Large intestine (tissue), 3 donors: Measurements from ENCODE around the gene CDHR4. TPM values are rescaled to one million over a fixed set of nuclear protein-coding genes. Genes with fewer than 3 reads are reported as not detected.
"Not testable (repeated sequence)": the region's sequence is repeated elsewhere in the genome, so short reads cannot be mapped to it uniquely, and the experiment has no call there.

Experiments
- DNase-seq, 2 donors: peaks; one replicate each; pipeline versions ENCODE4 v3.0.0 to v3.0.0-alpha.2; 2013
- H3K27ac ChIP-seq: one replicate; pipeline ENCODE4 v1.5.1; 2013; ENCODE audit warnings: low read length
- H3K27me3 ChIP-seq: 2 replicates; pipeline ENCODE4 v1.6.1; 2013; ENCODE audit warnings: low read length; ENCODE audit not compliant: control insufficient read depth, insufficient read depth
- H3K36me3 ChIP-seq: 2 replicates; pipeline ENCODE4 v1.6.1; 2013; ENCODE audit warnings: low read length; ENCODE audit not compliant: control insufficient read depth, insufficient read depth
- H3K4me1 ChIP-seq: one replicate; pipeline ENCODE4 v1.6.1; 2013; ENCODE audit warnings: low read length; ENCODE audit not compliant: control insufficient read depth, insufficient read depth
- H3K4me3 ChIP-seq: one replicate; pipeline ENCODE4 v1.5.1; 2013; ENCODE audit warnings: low read length
- H3K9me3 ChIP-seq: one replicate; pipeline ENCODE4 v1.6.1; 2013; ENCODE audit warnings: mild to moderate bottlenecking, low read depth, low read length, moderate library complexity; ENCODE audit not compliant: control insufficient read depth
- WGBS: methylation state at CpG from one replicate; pipeline ENCODE4 v1.1.5; 2013; ENCODE audit warnings: low lambda C conversion rate; ENCODE audit not compliant: insufficient coverage; 5-methylcytosine and 5-hydroxymethylcytosine counted together
- polyA plus RNA-seq: library from polyadenylated mRNA; unstranded; fragments of 120-200 nt; gene quantifications from one replicate; pipeline ENCODE4 v1.2.1, GENCODE V29; 2013

Gene CDHR4
- polyA plus RNA-seq, 1 donor: 0.10 TPM

DNA sequence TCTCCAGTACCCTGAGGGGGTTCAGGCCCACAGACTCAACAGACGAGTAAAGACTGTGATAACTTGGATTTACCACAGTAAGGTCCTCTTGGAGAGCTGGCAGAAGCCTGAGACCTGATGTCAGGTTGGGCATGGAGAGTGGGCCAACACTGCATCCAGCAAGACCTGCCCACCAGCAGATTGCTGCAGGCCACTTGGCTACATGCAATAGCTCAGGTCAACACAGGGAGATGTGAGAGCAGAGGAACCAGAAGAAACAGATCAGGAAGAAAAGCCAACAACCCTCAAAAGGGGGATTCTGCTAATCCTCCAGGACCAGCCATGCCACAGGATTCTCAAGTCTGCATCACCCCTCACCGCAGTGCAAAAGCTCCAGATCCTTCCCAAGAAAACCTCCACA lies 11.6 kb downstream of the CDHR4 start:
- Histone ChIP-seq H3K4me3 (no peak overlapping the region), H3K27ac (no peak overlapping the region), H3K27me3 (peaks cover 2% of the 10 kb centered on the region), H3K9me3 (peaks cover 3% of the 10 kb centered on the region), H3K4me1 (peaks cover 13% of the 10 kb centered on the region), H3K36me3 (peaks cover 5% of the 10 kb centered on the region)
- WGBS: no CpG with 5 or more reads among the region's 2 CpGs
- DNase-seq: no peak

DNA sequence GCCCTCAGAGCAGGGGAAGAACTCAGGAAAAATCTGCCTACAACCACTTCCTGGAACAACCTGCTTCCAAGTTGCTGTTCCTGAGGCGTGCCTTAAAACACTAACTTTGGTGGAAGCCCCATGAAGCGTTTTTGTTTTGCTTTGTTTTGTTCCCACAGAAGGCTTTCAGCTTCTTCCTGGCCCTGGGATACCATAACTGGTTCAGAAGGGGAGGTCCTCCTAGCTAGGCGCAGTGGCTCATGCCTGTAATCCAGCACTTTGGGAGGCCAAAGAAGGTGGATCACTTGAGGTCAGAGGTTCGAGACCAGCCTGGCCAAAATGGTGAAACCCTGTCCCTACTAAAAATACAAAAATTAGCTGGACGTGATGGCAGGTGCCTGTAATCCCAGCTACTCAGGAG lies 12.1 kb downstream of the CDHR4 start:
- DNase-seq: no peak
- H3K9me3 ChIP-seq: peaks cover 3% of the 10 kb centered on the region
- H3K27ac ChIP-seq: no peak overlapping the region
- H3K4me1 ChIP-seq: peaks cover 13% of the 10 kb centered on the region
- WGBS: no CpG with 5 or more reads among the region's 5 CpGs
- H3K4me3 ChIP-seq: no peak overlapping the region
- peaks cover 2% of the 10 kb centered on the region for H3K27me3 ChIP-seq
- peaks cover 5% of the 10 kb centered on the region for H3K36me3 ChIP-seq

DNA sequence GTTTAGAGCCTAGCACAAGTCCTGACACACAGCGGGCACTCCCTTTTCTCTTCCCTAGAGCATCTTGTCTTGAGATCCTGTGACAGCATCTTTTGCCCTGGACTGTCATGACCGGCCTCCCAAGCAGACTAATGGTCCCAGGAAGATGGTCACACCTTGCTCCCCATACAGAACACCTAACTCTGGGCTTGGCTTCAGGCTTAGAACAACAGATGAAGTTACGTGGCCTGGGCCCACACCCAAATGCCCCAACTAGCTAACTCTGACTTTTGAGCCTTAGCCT lies 12.6 kb downstream of the CDHR4 start:
- no CpG with 5 or more reads among the region's 3 CpGs for WGBS
- no peak for DNase-seq
- Histone ChIP-seq H3K4me1 (peaks cover 13% of the 10 kb centered on the region), H3K36me3 (peaks cover 9% of the 10 kb centered on the region), H3K27ac (peak overlapping the region; percentile 65), H3K4me3 (peak overlapping the region; percentile 84), H3K9me3 (peaks cover 3% of the 10 kb centered on the region), H3K27me3 (peaks cover 2% of the 10 kb centered on the region)

DNA sequence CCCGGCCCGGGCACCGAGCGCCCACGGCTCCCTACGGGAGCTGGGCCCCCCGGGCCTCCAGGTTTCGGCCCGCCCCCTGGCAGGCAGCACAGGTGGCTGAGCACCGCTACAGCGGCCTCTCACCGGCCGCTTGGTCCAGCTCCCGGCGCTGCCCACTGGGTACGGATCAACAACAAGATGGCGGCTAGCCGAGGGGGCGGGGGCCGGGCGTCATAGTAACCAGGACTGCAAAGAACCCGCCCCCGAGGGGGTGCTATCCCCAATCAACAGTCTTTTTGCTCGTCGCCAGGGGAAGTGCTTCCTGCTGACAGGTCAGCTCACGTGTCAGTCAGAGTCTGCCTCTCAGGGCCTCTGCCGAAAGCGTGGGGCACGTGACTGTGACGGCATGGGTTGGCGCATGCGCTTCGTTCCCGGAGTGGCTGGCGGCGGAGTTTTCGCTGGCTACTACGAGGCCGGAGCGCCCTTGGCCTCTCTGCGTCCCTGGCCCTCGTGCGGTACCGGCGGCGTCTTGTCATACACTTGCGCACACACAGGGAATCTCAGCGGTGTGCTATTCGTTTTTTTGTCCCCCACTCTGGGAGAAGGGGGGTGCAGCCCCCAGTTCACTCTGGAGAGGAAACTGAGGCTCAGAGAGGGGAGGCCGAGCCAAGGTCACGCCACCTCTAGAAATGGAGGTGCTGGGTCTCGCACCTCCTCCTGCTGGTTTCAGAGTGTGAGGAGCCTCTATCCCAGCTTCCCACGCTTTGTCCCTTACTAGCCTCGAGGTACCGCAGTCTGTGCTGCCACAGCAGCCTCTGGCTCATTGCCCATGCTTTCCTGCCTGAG lies 13.1 kb downstream of the CDHR4 start, which contains the start of gene IP6K1:
Gene IP6K1 (minus strand): TSS at position 186 of the 825 bp plus-strand sequence. CDS start 38,502 bp downstream, outside the sequence.
- H3K4me1 ChIP-seq: peaks cover 13% of the 10 kb centered on the region
- whole genome bisulfite sequencing: no CpG with 5 or more reads among the region's 55 CpGs

DNA sequence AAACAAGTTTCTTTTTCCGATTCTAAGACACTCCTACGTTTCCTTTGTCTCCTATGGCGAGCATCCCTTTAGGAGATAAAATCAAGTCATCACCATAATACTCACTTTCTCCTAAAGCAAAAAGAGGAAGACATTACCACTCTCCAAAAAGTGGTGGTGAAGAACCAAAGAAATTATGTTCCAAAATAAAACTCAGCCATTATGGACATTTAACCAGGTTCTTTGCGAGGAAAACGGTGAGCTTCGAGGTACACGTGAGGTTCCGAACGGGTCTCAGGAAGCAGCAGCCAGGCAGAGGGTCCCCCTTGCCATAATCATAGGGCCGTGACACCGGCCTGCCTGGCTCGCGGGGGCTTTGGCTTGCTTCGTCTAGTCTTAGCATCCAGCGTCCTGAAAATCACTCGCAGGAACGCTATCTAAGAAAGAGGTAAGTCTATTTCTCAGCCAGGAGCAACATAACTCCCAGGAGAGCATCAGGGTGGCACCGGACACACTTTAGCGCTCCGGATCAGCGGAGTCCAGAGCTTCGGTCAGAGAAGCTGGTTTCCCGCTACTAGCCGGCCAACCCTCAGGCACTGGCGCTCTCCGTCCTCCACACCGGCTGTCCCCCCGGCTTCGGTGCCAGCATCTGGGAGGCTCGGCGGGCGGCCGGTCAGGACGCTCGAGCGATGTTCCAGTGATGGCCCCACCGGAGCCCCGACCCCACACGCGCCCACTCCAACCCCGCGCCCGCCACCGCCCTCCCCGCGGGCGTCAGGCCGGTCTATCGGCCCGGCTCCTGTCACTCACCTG lies 13.9 kb downstream of the CDHR4 start:
- peaks cover 13% of the 10 kb centered on the region for H3K4me1 ChIP-seq
- H3K27ac ChIP-seq: peak overlapping the region; percentile 88
- no peaks in the 10 kb centered on the region for H3K27me3 ChIP-seq
- WGBS: 41% methylated on average over 3 of the region's 50 CpGs
- H3K9me3 ChIP-seq: peaks cover 3% of the 10 kb centered on the region
- H3K36me3 ChIP-seq: peaks cover 15% of the 10 kb centered on the region
- no peak for DNase-seq
- H3K4me3 ChIP-seq: peak overlapping the region; percentile 84

More for the DNA sequence above, 13.1 kb downstream of the CDHR4 start, which contains the start of gene IP6K1:
- peaks cover 12% of the 10 kb centered on the region for H3K36me3 ChIP-seq
- peaks cover 3% of the 10 kb centered on the region for H3K9me3 ChIP-seq
- peak within 1 kb of the TSS; percentile 84 for H3K4me3 ChIP-seq
- peak within 1 kb of the TSS; percentile 88 for H3K27ac ChIP-seq
- peak; percentile 100 for DNase-seq
- H3K27me3 ChIP-seq: peaks cover 2% of the 10 kb centered on the region

DNA sequence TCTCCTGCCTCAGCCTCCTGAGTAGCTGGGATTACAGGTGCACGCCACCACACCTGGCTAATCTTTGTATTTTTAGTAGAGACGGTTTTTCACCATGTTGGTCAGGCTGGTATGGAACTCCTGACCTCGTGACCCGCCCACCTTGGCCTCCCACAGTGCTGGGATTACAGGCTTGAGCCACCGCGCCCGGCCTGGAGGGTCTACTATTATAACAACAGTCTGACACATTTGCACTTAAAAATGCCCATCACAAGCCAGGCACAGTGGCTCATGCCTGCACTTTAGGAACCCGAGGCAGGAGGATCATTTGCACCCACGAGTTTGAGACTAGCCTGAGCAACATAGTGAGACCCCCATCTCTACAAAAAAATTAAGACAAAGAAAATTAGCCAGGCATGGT lies 17.4 kb downstream of the CDHR4 start:
- H3K4me3 ChIP-seq, DNase-seq, H3K9me3 ChIP-seq, H3K27me3 ChIP-seq, H3K27ac ChIP-seq: not testable (repeated sequence)
- Histone ChIP-seq H3K36me3 (peaks cover 17% of the 10 kb centered on the region), H3K4me1 (peaks cover 12% of the 10 kb centered on the region)
- WGBS: no CpG with 5 or more reads among the region's 9 CpGs

DNA sequence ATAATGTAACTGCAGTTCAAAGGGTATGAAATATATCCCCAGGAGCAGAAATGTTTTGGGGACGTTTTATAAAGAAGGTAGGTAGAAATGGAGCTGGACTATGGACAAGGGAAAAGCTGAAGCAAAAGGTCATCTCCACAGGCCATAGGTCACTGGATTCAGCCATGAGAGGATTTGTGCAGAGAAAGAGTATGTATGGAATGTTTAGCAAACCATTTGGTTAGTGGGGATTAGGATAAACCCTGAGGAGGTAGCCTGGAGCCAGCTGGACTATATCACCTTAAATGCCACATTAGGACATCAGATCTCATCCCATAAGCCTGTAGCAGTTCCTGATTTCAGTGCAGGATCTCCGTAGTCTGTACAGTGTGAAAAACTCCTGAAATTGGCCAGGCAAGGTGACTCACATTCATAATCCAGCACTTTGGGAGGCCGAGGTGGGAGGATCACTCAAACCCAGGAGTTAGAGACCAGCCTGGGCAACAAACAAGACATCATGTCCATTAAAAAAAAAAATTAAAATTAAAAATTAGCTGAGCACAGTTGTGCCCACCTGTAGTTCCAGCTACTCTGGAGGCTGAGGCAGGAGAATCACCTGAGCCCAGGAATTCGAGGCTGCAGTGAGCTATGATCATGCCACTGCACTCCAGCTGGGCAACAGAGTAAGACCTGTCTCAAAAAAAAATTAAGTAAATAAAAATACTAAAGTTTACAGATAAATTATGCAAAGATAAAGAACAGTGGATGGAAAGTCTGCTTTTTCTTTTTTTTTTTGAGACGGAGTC lies 18.1 kb downstream of the CDHR4 start:
- WGBS: no CpG with 5 or more reads among the region's 5 CpGs
- Histone ChIP-seq H3K27me3 (no peaks in the 10 kb centered on the region), H3K36me3 (peaks cover 21% of the 10 kb centered on the region), H3K4me1 (peaks cover 6% of the 10 kb centered on the region), H3K27ac (no peak overlapping the region), H3K9me3 (no peaks in the 10 kb centered on the region), H3K4me3 (no peak overlapping the region)
- no peak for DNase-seq

DNA sequence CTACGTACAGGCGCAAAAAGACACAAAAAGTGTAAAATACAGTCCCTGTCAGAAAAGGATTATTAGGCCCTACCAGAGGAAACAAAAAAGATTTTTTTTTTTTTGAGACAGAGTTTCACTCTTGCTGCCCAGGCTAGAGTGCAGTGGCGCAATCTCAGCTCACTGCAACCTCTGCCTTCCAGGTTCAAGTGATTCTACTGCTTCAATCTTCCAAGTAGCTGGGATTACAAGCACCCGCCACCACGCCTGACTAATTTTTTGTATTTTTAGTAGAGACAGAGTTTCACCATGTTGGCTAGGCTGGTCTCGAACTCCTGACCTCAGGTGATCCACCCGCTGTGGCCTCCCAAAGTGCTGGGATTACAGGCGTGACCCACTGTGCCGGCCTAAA lies 18.7 kb downstream of the CDHR4 start:
- H3K27ac ChIP-seq, DNase-seq, H3K9me3 ChIP-seq, H3K4me1 ChIP-seq, H3K4me3 ChIP-seq, H3K27me3 ChIP-seq: not testable (repeated sequence)
- 90% methylated on average over 7 of the region's 9 CpGs for WGBS
- H3K36me3 ChIP-seq: peaks cover 21% of the 10 kb centered on the region

DNA sequence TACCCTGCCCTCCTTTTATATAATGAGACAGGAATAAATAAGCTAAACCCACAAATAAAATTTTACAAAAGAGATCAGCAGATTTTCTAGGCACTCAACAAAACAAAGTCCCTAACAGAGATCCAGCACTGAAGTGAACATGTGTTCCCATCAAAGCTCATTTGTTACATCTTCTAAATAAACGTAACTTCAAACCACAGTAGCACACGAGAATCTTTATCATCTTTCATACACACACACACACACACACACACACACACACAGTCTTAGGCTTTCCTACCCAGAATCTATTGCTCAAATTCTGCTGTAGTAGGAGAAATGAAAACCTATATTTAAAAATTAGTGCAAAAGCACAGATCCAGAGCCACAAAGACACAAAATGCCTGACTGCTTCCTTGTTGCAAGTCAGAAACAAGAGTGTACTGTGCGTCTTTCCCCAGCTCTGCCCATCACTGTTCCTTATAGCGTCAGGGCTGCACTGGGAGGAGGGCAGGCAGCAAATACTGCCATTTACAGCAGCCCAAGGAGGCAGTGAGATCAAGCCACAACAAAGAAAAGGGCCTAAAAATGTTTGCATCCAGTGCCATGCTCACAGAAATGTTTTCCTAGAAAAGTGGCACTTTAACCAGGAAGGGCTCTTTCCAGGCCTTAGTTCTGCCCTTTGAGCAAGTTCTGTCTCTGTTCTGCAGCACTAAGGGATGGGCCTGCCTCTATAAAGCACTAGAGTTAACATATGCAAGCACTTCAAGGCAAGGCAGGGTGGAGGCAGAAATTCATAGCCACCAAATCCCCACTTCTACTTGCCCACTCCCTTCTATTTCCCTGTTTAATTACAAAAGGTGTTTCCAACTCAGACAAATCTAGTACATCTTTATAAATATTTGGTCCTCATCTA lies 19.3 kb downstream of the CDHR4 start:
- no peak overlapping the region for H3K4me3 ChIP-seq
- peaks cover 25% of the 10 kb centered on the region for H3K36me3 ChIP-seq
- peaks cover 4% of the 10 kb centered on the region for H3K4me1 ChIP-seq
- no peak overlapping the region for H3K27ac ChIP-seq
- no peaks in the 10 kb centered on the region for H3K9me3 ChIP-seq
- no CpG with 5 or more reads among the region's 4 CpGs for WGBS
- DNase-seq: no peak
- H3K27me3 ChIP-seq: no peaks in the 10 kb centered on the region
